GM12874 (cell line): Measurements from ENCODE around the gene MIOS.

Experiments
- TF ChIP-seq, protein P1 (sequence below): IDR thresholded peaks from 2 replicates; pipeline ENCODE4 v1.5.1; 2011; ENCODE audit warnings: low read depth, mild to moderate bottlenecking, control low read depth, low read length, moderate library complexity; ENCODE audit not compliant: insufficient read depth

The MIOS gene

DNA sequence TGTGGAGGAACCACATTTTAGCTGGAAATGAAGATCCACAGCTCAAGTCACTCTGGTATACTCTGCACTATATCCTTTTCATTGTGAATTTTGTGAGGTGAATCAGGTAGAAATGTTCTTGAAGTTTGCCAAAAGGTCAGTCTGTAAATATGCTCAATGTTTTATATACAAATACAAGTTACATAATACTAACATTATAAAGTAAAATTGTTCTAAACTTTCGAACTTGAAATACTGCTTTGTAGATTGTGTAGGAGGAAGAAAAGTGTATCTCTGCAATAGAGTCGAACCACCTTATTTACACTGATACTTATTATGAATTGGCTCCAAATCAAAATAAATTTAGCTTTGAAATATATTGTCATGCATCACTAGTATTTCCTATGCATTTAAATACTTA lies 7.0 kb downstream of the MIOS start:
- TF ChIP-seq, protein P1, sequence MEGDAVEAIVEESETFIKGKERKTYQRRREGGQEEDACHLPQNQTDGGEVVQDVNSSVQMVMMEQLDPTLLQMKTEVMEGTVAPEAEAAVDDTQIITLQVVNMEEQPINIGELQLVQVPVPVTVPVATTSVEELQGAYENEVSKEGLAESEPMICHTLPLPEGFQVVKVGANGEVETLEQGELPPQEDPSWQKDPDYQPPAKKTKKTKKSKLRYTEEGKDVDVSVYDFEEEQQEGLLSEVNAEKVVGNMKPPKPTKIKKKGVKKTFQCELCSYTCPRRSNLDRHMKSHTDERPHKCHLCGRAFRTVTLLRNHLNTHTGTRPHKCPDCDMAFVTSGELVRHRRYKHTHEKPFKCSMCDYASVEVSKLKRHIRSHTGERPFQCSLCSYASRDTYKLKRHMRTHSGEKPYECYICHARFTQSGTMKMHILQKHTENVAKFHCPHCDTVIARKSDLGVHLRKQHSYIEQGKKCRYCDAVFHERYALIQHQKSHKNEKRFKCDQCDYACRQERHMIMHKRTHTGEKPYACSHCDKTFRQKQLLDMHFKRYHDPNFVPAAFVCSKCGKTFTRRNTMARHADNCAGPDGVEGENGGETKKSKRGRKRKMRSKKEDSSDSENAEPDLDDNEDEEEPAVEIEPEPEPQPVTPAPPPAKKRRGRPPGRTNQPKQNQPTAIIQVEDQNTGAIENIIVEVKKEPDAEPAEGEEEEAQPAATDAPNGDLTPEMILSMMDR, result no peak

DNA sequence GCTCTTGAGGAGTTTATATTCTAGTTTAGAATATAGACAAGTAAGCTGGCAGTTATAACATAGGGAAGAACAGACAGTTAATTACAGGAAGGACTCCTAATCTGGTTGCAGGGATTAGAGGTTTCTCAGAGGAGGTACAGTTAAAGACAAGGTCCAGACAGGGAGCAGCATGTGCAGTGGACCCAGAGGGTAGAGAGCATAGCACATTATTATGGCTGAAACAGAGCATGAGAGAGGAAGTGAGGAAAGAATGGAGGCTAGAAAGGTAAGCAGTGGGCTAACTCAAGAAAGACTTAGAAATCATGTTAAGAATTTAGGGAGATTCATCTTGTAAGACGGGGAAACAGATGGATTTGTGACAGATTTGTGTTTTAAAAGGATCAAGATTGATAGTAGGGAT lies 9.7 kb downstream of the MIOS start:
- TF ChIP-seq, protein P1, result no peak

DNA sequence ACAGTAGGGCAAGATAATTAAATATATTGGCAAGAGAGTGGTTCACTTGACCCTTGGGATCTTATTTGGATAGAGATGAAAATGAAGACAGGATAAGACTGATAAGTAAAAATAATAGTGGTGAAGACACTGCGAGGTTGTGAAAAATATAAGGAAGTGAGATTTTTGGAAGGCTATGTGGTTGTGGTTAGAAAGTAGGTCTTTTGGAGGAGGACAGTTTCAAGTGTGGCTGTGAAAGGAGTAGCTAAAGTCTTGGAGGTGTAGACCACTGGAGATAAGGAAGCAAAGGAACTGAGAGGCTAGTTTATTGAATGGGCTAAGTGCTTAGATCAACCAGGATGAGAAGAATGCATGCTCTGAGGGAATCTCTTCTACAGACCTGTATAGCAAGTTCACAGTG lies 11.2 kb downstream of the MIOS start:
- TF ChIP-seq, protein P1, result no peak

DNA sequence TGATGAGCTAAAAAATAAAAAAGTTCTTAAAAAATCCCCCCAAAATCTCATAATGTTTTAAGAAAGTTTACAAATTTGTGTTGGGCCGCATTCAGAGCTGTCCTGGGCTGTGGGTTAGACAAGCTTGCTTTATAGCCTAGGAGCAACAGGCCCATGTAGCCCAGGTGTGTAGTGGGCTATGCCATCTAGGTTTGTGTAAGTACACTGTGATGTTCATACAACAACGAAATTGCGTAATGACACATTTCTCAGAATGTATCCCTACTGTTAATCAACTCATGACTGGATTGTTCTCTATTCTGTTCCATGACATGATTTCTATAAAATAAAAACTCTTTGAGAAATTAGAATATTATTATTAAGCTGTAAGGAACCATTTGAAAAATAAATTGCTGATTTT lies 13.0 kb downstream of the MIOS start:
- TF ChIP-seq, protein P1, result no peak

DNA sequence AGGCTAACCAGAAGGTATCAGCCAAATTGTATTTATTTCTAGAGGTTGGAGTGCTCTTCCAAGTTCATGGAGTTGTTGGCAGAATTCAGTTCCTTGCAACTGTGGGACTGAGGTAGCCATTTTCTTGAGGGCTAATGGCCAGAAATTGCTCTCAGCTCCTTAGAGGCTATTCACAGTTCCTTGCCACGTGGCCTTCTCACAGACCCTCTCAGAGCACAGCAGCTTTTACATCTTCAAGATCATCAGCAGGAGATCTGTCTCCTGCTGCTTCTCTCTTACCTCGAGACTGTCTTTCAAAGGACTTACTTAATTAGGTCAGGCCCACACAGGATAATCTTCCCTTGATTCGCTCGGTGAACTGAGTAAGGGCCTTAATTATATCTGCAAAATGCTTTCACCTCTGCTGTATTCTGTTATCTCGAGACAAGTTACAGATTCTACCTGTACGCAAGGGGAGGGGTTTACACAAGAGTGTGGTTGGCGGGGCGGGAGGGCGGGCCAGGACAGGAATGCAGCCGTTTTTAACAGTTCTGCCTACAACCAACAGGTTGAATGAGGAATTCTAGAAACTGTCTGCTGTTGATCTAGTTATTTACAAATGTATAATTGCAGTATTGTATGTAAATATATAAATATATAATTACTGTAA lies 15.0 kb downstream of the MIOS start:
- TF ChIP-seq, protein P1, result no peak

DNA sequence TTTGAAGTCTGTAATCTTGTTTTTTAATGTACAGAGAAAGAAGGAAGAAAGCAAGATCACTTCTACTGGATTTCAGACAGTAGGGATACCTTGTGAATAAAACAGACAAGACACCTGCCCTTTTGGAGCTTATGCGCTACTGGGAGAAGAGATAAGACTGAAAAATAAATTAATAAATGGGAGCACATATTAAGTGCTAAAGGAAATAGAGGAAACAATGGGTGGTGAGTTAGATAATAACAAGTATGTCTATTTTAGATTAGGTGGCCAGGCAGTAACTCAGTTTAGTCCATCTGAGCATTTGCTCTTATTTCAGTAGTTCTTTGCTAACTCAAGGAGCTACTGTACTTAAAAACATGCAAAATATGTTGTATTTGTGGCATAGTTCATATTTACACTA lies 15.9 kb downstream of the MIOS start:
- TF ChIP-seq, protein P1, result no peak

DNA sequence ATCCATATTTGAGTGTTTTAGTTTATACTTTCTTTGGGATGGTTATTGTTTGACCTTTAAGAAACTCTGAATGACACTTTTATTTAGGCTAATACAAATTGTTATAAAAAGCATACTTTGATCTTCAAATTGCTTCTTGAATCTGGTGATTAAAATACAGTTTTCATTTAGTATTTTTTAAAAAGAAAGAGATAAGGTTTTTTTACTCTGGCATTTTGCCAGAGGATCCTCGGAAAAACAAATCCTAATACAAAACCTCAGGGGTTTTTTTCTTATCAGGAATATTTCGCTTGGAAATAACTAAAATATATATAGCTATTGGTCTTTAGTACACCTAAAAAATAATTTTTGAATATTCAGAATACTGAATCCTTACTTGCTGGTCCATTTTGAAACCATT lies 17.0 kb downstream of the MIOS start:
- TF ChIP-seq, protein P1, result no peak
